Panc1 (cell line): ENCODE results near the gene ETV2. TPM values are rescaled to one million over a fixed set of nuclear protein-coding genes. Genes with fewer than 3 reads are reported as not detected.
"Not testable (repeated sequence)": the region's sequence is repeated elsewhere in the genome, so short reads cannot be mapped to it uniquely, and the experiment has no call there.

Source experiments
- ATAC-seq: fragments of 200-7000 bp; cut with Tn5 transposase; 2 replicates; pipeline ENCODE4 v1.9.1; 2020; ENCODE audit warnings: mild to moderate bottlenecking, moderate library complexity
- Bru-seq: library from RNA; stranded (reverse); fragments of 400-500 nt; gene quantifications from one replicate; lab custom pipeline; 2021; lab: Mats Ljungman, UMichigan
- BruChase-seq, 2 experiments: library from RNA; stranded (reverse); fragments of 400-500 nt; gene quantifications; one replicate each; lab custom pipeline; 2021; lab: Mats Ljungman, UMichigan
- BruUV-seq: library from RNA; stranded (reverse); fragments of 400-500 nt; replicated peaks from 2 replicates; lab custom pipeline; 2021; lab: Mats Ljungman, UMichigan
- CTCF ChIA-PET: fragments of 300-600 bp; sonication (Branson Sonifier 250); formaldehyde crosslinking; loops from one replicate; lab custom pipeline; 2022; ENCODE audit warnings: antibody characterized with exemption; lab: Charles Lee
- POLR2A ChIA-PET: fragments of 300-600 bp; sonication (Branson Sonifier 250); formaldehyde crosslinking; loops from one replicate; lab custom pipeline; 2022; ENCODE audit warnings: antibody characterized with exemption; lab: Charles Lee
- DNase-seq: peaks from one replicate; pipeline ENCODE4 v3.0.0-alpha.2; 2010; ENCODE audit warnings: low read depth, low spot score
- H3K27ac ChIP-seq: 2 replicates; pipeline ENCODE4 v1.5.1; 2011; ENCODE audit warnings: mild to moderate bottlenecking, low read length, inconsistent platforms
- H3K27me3 ChIP-seq: fragments of 200-500 bp; sonication (Bioruptor generic); 2 replicates; pipeline ENCODE4 v1.6.0; 2014; ENCODE audit warnings: low read length, inconsistent platforms; ENCODE audit not compliant: control insufficient read depth, insufficient read depth
- H3K36me3 ChIP-seq: fragments of 200-500 bp; sonication (Bioruptor generic); 2 replicates; pipeline ENCODE4 v1.5.1; 2014; ENCODE audit warnings: inconsistent platforms, mild to moderate bottlenecking, low read length, moderate library complexity; ENCODE audit not compliant: control insufficient read depth, insufficient read depth
- H3K4me1 ChIP-seq: 2 replicates; pipeline ENCODE4 v1.5.1; 2011; ENCODE audit warnings: inconsistent platforms, mild to moderate bottlenecking, low read length, moderate library complexity; ENCODE audit not compliant: control insufficient read depth, insufficient read depth
- H3K4me3 ChIP-seq, 2 experiments: 2 replicates each; pipeline ENCODE4 v1.5.1; 2011 to 2012; ENCODE audit warnings: low read depth in 2 of 2, low read length in 2 of 2, mild to moderate bottlenecking in 2 of 2, inconsistent platforms in 1 of 2, moderate library complexity in 1 of 2
- H3K9me3 ChIP-seq: fragments of 200-500 bp; sonication (Bioruptor generic); 2 replicates; pipeline ENCODE4 v1.5.1; 2014; ENCODE audit warnings: low read depth, mild to moderate bottlenecking, inconsistent platforms, low read length, moderate library complexity; ENCODE audit not compliant: control insufficient read depth, insufficient read depth
- POLR2AphosphoS5 ChIP-seq: IDR thresholded peaks from 2 replicates; pipeline ENCODE4 v1.6.1; 2012; ENCODE audit warnings: mild to moderate bottlenecking, low read depth, low read length, moderate library complexity
- TCF7L2 ChIP-seq: IDR thresholded peaks from 2 replicates; pipeline ENCODE4 v1.6.1; 2011; ENCODE audit warnings: mild to moderate bottlenecking, low read depth, low read length, inconsistent platforms
- in situ Hi-C: cut with HindIII; loops from 2 replicates; pipeline ENCODE4 v1.10.0; 2016; ENCODE audit warnings: low sequenced_read_pairs, low pct_unique_long_range_greater_than_20kb
- intact Hi-C: fragments of 100-400 bp; cut with micrococcal nuclease; formaldehyde crosslinking; loops from one replicate; pipeline ENCODE4 v1.10.0; 2022; ENCODE audit not compliant: unreplicated experiment
- long read RNA-seq: library from polyadenylated mRNA; unstranded; transcript quantifications from one replicate; pipeline ENCODE4 v2.0.0, GENCODE V29; 2021; ENCODE audit not compliant: unreplicated experiment
- polyA plus RNA-seq: library from polyadenylated mRNA; unstranded; fragments of >200 nt; gene quantifications from one replicate; pipeline ENCODE4 v1.2.1, GENCODE V29; 2012; ENCODE audit warnings: missing spikeins; ENCODE audit not compliant: insufficient read length
- total RNA-seq: library from RNA; stranded (reverse); gene quantifications from one replicate; pipeline ENCODE4 v1.2.1, GENCODE V29; 2021; ENCODE audit not compliant: unreplicated experiment
- TF ChIP-seq, protein P1 (sequence below), 2 experiments: IDR thresholded peaks; 2 replicates each; pipeline ENCODE4 v1.6.1; 2011 to 2012; ENCODE audit warnings: low read depth in 2 of 2, control low read depth in 1 of 2, low read length in 1 of 2, mild to moderate bottlenecking in 1 of 2, moderate library complexity in 1 of 2; ENCODE audit not compliant: insufficient read depth in 1 of 2
- TF ChIP-seq, protein P2 (sequence below): fragments of 450-650 bp; IDR thresholded peaks from 2 replicates; pipeline ENCODE4 v1.5.1; 2017; ENCODE audit warnings: mild to moderate bottlenecking

Gene ETV2, protein sequence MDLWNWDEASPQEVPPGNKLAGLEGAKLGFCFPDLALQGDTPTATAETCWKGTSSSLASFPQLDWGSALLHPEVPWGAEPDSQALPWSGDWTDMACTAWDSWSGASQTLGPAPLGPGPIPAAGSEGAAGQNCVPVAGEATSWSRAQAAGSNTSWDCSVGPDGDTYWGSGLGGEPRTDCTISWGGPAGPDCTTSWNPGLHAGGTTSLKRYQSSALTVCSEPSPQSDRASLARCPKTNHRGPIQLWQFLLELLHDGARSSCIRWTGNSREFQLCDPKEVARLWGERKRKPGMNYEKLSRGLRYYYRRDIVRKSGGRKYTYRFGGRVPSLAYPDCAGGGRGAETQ
- total RNA-seq (2.8 TPM), Bru-seq, nascent RNA (percentile 20 among the genes with signal in this experiment), BruChase-seq, experiment 1, labeled RNA remaining after a 2-hour chase (percentile 30 among the genes with signal in this experiment), BruChase-seq, experiment 2, labeled RNA remaining after a 6-hour chase (percentile 30 among the genes with signal in this experiment)
- 3.5 TPM for polyA plus RNA-seq
- long read RNA-seq, partial matches to known transcripts: 1 of 5 reads
- long read RNA-seq, other reads (novel, unspliced or antisense): 2 of 5 reads

DNA sequence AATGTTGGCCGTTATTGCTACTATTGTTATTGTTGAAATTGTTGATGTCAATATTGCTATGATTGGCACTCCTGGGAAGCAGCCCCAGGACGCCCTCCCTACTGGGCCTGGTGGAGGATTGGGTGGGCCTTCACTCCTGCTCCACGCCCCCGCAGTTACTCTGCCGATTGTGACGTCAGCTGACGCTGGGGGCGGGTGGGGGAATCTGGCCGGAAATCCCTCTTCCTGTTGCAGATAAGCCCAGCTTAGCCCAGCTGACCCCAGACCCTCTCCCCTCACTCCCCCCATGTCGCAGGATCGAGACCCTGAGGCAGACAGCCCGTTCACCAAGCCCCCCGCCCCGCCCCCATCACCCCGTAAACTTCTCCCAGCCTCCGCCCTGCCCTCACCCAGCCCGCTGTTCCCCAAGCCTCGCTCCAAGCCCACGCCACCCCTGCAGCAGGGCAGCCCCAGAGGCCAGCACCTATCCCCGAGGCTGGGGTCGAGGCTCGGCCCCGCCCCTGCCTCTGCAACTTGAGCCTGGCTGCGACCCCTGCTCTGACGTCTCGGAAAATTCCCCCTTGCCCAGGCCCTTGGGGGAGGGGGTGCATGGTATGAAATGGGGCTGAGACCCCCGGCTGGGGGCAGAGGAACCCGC lies at the start of gene ETV2:
TSS of gene ETV2 (plus strand) at position 231 of the 637 bp plus-strand sequence. CDS start 716 bp downstream, outside the sequence.
- TF ChIP-seq, protein P1, sequence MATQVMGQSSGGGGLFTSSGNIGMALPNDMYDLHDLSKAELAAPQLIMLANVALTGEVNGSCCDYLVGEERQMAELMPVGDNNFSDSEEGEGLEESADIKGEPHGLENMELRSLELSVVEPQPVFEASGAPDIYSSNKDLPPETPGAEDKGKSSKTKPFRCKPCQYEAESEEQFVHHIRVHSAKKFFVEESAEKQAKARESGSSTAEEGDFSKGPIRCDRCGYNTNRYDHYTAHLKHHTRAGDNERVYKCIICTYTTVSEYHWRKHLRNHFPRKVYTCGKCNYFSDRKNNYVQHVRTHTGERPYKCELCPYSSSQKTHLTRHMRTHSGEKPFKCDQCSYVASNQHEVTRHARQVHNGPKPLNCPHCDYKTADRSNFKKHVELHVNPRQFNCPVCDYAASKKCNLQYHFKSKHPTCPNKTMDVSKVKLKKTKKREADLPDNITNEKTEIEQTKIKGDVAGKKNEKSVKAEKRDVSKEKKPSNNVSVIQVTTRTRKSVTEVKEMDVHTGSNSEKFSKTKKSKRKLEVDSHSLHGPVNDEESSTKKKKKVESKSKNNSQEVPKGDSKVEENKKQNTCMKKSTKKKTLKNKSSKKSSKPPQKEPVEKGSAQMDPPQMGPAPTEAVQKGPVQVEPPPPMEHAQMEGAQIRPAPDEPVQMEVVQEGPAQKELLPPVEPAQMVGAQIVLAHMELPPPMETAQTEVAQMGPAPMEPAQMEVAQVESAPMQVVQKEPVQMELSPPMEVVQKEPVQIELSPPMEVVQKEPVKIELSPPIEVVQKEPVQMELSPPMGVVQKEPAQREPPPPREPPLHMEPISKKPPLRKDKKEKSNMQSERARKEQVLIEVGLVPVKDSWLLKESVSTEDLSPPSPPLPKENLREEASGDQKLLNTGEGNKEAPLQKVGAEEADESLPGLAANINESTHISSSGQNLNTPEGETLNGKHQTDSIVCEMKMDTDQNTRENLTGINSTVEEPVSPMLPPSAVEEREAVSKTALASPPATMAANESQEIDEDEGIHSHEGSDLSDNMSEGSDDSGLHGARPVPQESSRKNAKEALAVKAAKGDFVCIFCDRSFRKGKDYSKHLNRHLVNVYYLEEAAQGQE (IDR thresholded peaks at IDR 0.05; ENCODE audit: insufficient read depth in 1 of 2, low read depth in 2 of 2, low read length in 1 of 2): no peak
- TF ChIP-seq TCF7L2 (no peak), POLR2AphosphoS5 (no peak)
- Histone ChIP-seq H3K27ac (0 out of 2 replicates have a peak within 1 kb of the TSS, but pooled peaks have one; percentile 5), H3K36me3 (no peaks in the 10 kb centered on the region; the same call in 1 of the 2 replicates), H3K9me3 (no peaks in the 10 kb centered on the region), H3K4me3 (no peak within 1 kb of the TSS), H3K27me3 (no peaks in the 10 kb centered on the region), H3K4me1 (peaks cover 18% of the 10 kb centered on the region)
- ChIA-PET CTCF (no interaction called here), POLR2A (no interaction called here)
- no TSS peak for BruUV-seq
- ATAC-seq (no peak), DNase-seq (no peak)
- intact Hi-C loops (no loop called here), in situ Hi-C loops (no loop called here)

DNA sequence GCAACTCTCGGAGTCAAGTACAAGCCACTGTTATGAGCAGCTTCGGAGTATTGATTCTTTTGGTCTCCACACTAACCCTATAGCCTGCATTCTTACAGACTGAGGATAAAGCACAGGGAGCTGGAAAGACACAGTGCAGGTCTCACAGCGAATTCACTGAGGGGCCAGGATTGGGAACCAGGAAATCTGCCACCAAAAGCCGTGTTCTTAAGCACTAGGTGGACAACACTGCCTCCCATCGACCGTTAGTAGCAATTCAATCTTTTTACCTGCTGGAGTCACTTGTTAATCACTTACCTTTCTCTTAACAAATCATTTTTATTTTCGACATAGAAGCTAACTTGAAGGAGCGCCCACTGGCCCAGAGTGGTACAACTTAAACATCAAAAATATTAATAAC lies 49.3 kb upstream of the ETV2 start:
- intact Hi-C loops: no loop called here
- Histone ChIP-seq H3K4me1 (no peaks in the 10 kb centered on the region), H3K27me3 (no peaks in the 10 kb centered on the region), H3K36me3 (no peaks in the 10 kb centered on the region), H3K27ac (no peak overlapping the region), H3K9me3 (no peaks in the 10 kb centered on the region), H3K4me3 (no peak overlapping the region)
- peak; percentile 25 for DNase-seq
- BruUV-seq: no TSS peak
- in situ Hi-C loops: no loop called here
- CTCF ChIA-PET: no interaction called here
- no peak; the same call in 1 of the 2 replicates for ATAC-seq
- POLR2A ChIA-PET: interaction anchor here (0.5 to 0.7 kb wide), 2 partner anchors 21 to 97 kb away, joined by 7 to 9 read pairs; no protein-coding TSS in a partner anchor
- TF ChIP-seq, protein P2, sequence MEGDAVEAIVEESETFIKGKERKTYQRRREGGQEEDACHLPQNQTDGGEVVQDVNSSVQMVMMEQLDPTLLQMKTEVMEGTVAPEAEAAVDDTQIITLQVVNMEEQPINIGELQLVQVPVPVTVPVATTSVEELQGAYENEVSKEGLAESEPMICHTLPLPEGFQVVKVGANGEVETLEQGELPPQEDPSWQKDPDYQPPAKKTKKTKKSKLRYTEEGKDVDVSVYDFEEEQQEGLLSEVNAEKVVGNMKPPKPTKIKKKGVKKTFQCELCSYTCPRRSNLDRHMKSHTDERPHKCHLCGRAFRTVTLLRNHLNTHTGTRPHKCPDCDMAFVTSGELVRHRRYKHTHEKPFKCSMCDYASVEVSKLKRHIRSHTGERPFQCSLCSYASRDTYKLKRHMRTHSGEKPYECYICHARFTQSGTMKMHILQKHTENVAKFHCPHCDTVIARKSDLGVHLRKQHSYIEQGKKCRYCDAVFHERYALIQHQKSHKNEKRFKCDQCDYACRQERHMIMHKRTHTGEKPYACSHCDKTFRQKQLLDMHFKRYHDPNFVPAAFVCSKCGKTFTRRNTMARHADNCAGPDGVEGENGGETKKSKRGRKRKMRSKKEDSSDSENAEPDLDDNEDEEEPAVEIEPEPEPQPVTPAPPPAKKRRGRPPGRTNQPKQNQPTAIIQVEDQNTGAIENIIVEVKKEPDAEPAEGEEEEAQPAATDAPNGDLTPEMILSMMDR: peak; percentile 83; the same call in 1 of the 2 replicates
- TF ChIP-seq, protein P1 (IDR thresholded peaks at IDR 0.05; ENCODE audit: insufficient read depth in 1 of 2, low read depth in 2 of 2, low read length in 1 of 2): no peak

DNA sequence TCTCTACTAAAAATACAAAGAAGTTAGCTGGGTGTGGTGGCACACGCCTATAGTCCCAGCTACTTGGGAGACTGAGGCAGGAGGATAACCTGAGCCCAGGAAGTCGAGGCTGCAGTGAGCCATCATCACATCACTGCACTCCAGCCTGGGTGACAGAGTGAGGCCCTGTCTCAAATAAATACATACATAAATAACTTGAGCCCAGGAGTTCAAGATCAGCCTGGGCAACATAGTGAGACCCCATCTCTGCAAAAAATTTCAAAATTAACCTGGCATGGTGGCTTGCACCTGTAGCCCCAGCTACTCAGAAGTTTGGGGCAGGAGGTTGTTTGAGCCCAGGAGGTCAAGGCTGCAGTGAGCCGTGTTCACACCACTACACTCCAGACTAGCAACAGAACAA lies 46.5 kb upstream of the ETV2 start:
- H3K27ac ChIP-seq, intact Hi-C loops, H3K4me1 ChIP-seq, BruUV-seq, H3K27me3 ChIP-seq, ATAC-seq, POLR2A ChIA-PET, in situ Hi-C loops, H3K36me3 ChIP-seq, DNase-seq, H3K4me3 ChIP-seq, H3K9me3 ChIP-seq: not testable (repeated sequence)
- CTCF ChIA-PET: interaction anchor here (0.7 kb wide), 1 partner anchor 13 kb away, joined by 4 read pairs; no protein-coding TSS in a partner anchor
